Measurements from ENCODE around the gene UQCC2.

GRCh38 chr6:33667776-33668175 is 43.7 kb downstream of the UQCC2 start:
- TF ChIP-seq CTCF (IDR thresholded peaks at IDR 0.05) (no peak), POLR2A (IDR thresholded peaks at IDR 0.05) (no peak)
